Type B pancreatic cell (in vitro differentiated cells): ENCODE results near the gene GJA9. TPM values are rescaled to one million over a fixed set of nuclear protein-coding genes. Genes with fewer than 3 reads are reported as not detected.

Source experiments
- DNase-seq: peaks from one replicate; pipeline ENCODE4 v3.0.0; 2021; ENCODE audit warnings: mixed read lengths; ENCODE audit not compliant: unreplicated experiment; ENCODE audit errors: extremely low spot score
- H3K27ac Mint-ChIP-seq: 2 replicates; pipeline ENCODE4 v1.8.0; 2021; ENCODE audit warnings: mild to moderate bottlenecking, mixed read lengths
- H3K27me3 Mint-ChIP-seq: 2 replicates; pipeline ENCODE4 v1.8.0; 2021; ENCODE audit warnings: mixed read lengths
- H3K36me3 Mint-ChIP-seq: 2 replicates; pipeline ENCODE4 v1.8.0; 2021; ENCODE audit warnings: mixed read lengths
- H3K4me1 Mint-ChIP-seq: one replicate; pipeline ENCODE4 v1.8.0; 2021; ENCODE audit warnings: mixed read lengths; ENCODE audit not compliant: unreplicated experiment
- H3K4me3 Mint-ChIP-seq: 2 replicates; pipeline ENCODE4 v1.8.0; 2021; ENCODE audit warnings: mild to moderate bottlenecking, mixed read lengths
- H3K9me3 Mint-ChIP-seq: 2 replicates; pipeline ENCODE4 v1.8.0; 2021; ENCODE audit warnings: mixed read lengths
- CTCF ChIP-seq: fragments of 200-600 bp; sonication (generic); conservative IDR thresholded peaks from 2 replicates; pipeline ENCODE4 v1.5.0; 2021; ENCODE audit warnings: antibody characterized with exemption, mild to moderate bottlenecking
- long read RNA-seq: library from polyadenylated mRNA; unstranded; transcript quantifications from one replicate; pipeline ENCODE4 v2.0.0, GENCODE V29; 2020
- total RNA-seq: library from RNA; stranded (reverse); gene quantifications from 2 replicates; pipeline ENCODE4 v1.2.1, GENCODE V29; 2021; ENCODE audit warnings: low replicate concordance

The GJA9 gene
- not detected in 2 replicates for total RNA-seq
- long read RNA-seq: 0 reads

GRCh38 chr1:38881487-38881886 lies at the start of gene GJA9:
Gene GJA9 (minus strand): TSS chr1:38881587. CDS start chr1:38876098, 5,489 bp downstream.
- no peaks in the 10 kb centered on the region for H3K27me3 Mint-ChIP-seq
- no peaks in the 10 kb centered on the region for H3K4me1 Mint-ChIP-seq
- DNase-seq: no peak

GRCh38 chr1:38929476-38929875 lies 48.1 kb upstream of the GJA9 start:
- H3K27me3 Mint-ChIP-seq: peaks cover 7% of the 10 kb centered on the region
- no peak overlapping the region for H3K4me3 Mint-ChIP-seq
- no peak overlapping the region for H3K27ac Mint-ChIP-seq
- no peaks in the 10 kb centered on the region for H3K9me3 Mint-ChIP-seq
- TF ChIP-seq CTCF: no peak
- DNase-seq: no peak
- H3K36me3 Mint-ChIP-seq: no peaks in the 10 kb centered on the region
- no peaks in the 10 kb centered on the region for H3K4me1 Mint-ChIP-seq

More at GRCh38 chr1:38881487-38881886, at the start of gene GJA9:
- no peak within 1 kb of the TSS for H3K4me3 Mint-ChIP-seq
- no peaks in the 10 kb centered on the region for H3K9me3 Mint-ChIP-seq
- no peak within 1 kb of the TSS for H3K27ac Mint-ChIP-seq
- no peak for TF ChIP-seq CTCF
- no peaks in the 10 kb centered on the region for H3K36me3 Mint-ChIP-seq

- Mint-ChIP-seq H3K27me3 (peaks cover 7% of the 10 kb centered on the region), H3K4me3 (no peak overlapping the region), H3K9me3 (no peaks in the 10 kb centered on the region), H3K36me3 (no peaks in the 10 kb centered on the region), H3K27ac (no peak overlapping the region), H3K4me1 (no peaks in the 10 kb centered on the region)
- DNase-seq: no peak
- TF ChIP-seq CTCF: no peak
Observed at GRCh38 chr1:38929054-38929453, 47.7 kb upstream of the GJA9 start.

- H3K9me3 Mint-ChIP-seq: no peaks in the 10 kb centered on the region
- no peak for TF ChIP-seq CTCF
- no peak overlapping the region for H3K27ac Mint-ChIP-seq
- H3K36me3 Mint-ChIP-seq: no peaks in the 10 kb centered on the region
- no peaks in the 10 kb centered on the region for H3K4me1 Mint-ChIP-seq
- H3K4me3 Mint-ChIP-seq: no peak overlapping the region
- H3K27me3 Mint-ChIP-seq: no peaks in the 10 kb centered on the region
- no peak for DNase-seq
Observed at GRCh38 chr1:38926091-38926490, 44.7 kb upstream of the GJA9 start.

- Mint-ChIP-seq H3K4me1 (no peaks in the 10 kb centered on the region), H3K4me3 (no peak overlapping the region), H3K36me3 (no peaks in the 10 kb centered on the region), H3K27ac (no peak overlapping the region), H3K27me3 (no peaks in the 10 kb centered on the region), H3K9me3 (no peaks in the 10 kb centered on the region)
- DNase-seq: no peak
- no peak for TF ChIP-seq CTCF
Observed at GRCh38 chr1:38925391-38925790, 44.0 kb upstream of the GJA9 start.

GRCh38 chr1:38923607-38924006 lies 42.2 kb upstream of the GJA9 start:
- Mint-ChIP-seq H3K27me3 (no peaks in the 10 kb centered on the region), H3K4me1 (no peaks in the 10 kb centered on the region), H3K4me3 (no peak overlapping the region), H3K9me3 (no peaks in the 10 kb centered on the region), H3K36me3 (no peaks in the 10 kb centered on the region), H3K27ac (no peak overlapping the region)
- no peak for DNase-seq
- no peak for TF ChIP-seq CTCF
